ENCODE results near the gene ULBP2.
"Not testable (repeated sequence)": the region's sequence is repeated elsewhere in the genome, so short reads cannot be mapped to it uniquely, and the experiment has no call there.

Gene ULBP2

GRCh38 chr6:149925974-149926777, 15.6 kb upstream of the ULBP2 start:
- peak; percentile 85 for DNase-seq (ENCODE audit: low spot score)

DNA sequence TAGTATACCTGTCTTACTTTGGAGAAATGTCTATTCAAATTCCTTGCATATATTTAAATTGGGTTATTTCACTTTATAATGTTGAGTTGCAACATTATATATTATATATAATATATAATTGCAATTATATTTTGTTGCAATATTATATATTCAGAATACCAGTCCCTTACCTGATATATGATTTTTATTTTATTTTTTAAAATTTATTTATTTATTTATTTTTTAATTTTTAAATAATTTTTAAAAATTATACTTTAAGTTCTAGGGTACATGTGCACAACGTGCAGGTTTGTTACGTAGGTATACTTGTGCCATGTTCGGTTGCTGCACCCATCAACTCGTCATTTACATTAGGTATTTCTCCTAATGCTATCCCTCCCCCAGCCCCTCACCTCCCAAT, 14.8 kb upstream of the ULBP2 start:
- not testable (repeated sequence) for DNase-seq (ENCODE audit: low spot score)

DNA sequence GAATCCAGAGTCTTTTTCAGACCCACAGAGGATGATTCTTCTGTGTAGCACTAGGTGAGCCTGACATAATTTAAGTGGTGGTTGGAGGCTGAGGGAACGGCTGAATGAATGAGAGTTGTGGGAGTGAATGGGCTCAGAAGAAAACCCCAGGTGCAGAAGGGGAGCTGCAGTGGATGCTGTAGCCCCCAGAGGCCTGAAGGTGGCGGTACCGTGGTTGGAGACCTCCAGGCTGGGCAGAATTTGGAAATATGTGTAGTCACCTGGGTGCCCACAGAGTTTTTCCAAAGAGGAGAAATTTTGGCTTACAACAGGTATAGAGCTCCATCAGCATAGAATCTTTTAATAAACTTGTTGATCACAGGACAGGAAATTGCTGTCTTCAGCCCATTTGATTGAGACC, 12.4 kb upstream of the ULBP2 start:
- DNase-seq (ENCODE audit: low spot score), result no peak

- DNase-seq (ENCODE audit: low spot score), result no peak
Observed at GRCh38 chr6:149931501-149931900, 10.3 kb upstream of the ULBP2 start.

DNA sequence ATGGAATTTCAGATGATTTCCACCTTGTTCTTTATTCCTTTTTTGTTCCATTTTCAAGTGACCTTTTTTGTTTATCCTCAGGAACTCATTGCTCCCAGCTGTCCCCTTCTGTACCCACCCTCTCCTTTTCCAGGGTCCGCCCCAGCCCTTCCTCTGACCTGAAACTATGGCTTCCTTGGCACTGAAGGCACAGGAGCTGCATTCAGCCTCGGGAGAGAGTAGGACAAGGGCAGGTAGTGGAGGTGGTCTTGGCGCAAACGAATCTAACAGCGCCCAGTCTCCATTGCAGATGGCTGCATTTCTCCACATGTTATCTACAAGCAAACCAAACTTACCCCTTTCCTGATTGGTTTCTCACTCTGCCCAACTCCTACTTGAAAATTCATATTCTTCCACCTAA, 8.8 kb upstream of the ULBP2 start:
- no peak for DNase-seq (ENCODE audit: low spot score)

GRCh38 chr6:149933461-149933860, 8.4 kb upstream of the ULBP2 start:
- no peak for DNase-seq (ENCODE audit: low spot score)

DNA sequence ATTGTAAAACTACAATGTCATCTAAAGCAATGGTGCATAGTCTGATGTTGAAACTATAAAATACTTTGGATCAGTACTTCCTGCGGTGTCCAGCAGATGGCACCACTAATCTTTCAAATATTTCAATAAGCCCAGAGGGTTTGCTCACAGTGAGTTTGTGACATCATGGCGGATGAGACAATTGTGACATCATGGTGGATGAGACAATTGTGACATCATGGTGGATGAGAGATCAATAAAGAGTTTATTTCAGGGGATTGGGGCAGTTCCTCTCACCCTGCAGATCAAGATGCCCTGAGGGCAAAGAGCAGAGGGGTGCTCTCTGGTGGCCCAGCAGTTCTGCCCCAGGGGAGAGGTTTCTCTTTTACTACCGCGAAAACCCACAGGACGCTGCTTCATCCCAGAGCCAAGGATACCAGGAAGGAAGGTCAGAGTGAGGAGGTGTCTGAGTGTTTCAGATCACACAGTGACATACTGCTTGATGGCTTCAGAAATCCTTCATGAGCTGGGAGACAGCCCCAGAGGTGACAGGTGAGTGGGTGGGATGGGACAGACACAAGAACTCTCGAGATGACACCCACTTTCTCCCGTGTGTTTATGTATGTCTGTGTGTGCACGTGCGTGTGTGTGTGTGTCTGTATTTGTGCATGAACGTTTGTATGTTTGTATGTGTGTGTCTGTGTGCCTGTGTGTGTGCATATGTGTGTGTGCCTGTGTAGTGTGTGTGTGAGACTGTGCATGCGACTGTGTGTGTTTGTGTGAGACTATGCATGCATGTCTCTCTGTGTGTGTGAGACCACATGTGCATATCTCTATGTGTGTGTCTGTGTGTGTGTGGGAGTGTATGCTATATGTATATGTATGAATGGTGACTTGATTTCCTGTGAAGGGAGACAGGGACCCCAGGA, 7.3 kb upstream of the ULBP2 start:
- peak; percentile 70 for DNase-seq (ENCODE audit: low spot score)

DNA sequence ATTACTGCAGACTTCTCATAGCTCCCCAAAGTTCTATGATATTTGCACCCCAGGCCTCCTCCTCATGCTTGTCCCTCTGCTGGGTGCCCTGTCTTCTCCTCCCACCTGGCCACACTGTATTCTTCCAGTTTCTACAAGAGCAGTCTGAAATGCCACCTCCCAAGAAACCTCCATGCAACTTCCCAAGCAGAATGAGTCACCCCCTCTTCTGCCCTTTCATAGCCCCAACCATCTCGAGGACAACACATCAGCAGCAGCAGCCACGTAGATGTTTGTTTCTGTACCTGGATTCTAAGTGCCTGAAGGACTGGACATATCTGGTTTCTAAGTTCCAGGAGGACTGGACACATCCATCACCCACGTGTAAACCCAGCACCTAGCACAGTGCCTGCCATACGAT, 6.6 kb upstream of the ULBP2 start:
- DNase-seq (ENCODE audit: low spot score), result no peak

DNA sequence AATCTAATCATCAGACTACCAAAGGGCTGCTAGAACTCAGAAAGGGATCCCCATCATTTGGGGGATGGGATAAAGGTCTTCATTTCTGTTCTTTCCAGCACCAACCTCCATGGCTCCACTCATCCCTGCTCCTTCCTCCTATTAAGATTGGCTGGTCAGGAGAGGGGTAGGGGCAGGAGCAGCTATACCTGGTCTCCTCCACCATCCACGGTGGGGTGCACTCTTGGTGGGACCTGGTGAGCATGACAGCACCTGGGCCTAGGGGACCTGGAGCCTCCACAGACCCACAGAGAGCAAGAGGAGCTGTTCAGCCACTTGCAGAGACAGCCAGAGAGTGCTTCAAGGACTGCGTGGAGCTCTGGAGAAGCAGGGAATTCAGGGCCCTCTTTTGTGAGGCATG, 6.1 kb upstream of the ULBP2 start:
- no peak for DNase-seq (ENCODE audit: low spot score)

DNA sequence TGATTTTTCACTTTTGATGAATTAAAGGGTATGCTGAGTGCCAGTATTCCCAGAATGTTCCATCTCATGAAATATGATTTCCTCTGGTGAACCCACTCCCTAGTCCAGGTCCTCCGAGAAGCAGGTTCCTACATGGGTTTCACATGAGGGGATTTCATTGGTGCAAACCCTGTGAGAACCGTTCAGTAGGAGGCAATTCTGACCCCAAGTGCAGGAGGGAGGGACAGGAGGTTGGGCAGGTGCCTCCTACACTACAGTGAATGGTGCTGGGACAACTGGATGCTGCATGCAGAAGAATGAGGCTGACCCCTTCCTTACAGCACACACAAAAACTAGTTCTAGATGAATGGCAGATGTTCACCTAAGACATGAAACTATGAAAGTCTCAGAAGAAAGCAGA, 5.1 kb upstream of the ULBP2 start:
- no peak for DNase-seq (ENCODE audit: low spot score)

GRCh38 chr6:149938013-149938570, 3.7 kb upstream of the ULBP2 start:
- DNase-seq (ENCODE audit: low spot score), result not testable (repeated sequence)

DNA sequence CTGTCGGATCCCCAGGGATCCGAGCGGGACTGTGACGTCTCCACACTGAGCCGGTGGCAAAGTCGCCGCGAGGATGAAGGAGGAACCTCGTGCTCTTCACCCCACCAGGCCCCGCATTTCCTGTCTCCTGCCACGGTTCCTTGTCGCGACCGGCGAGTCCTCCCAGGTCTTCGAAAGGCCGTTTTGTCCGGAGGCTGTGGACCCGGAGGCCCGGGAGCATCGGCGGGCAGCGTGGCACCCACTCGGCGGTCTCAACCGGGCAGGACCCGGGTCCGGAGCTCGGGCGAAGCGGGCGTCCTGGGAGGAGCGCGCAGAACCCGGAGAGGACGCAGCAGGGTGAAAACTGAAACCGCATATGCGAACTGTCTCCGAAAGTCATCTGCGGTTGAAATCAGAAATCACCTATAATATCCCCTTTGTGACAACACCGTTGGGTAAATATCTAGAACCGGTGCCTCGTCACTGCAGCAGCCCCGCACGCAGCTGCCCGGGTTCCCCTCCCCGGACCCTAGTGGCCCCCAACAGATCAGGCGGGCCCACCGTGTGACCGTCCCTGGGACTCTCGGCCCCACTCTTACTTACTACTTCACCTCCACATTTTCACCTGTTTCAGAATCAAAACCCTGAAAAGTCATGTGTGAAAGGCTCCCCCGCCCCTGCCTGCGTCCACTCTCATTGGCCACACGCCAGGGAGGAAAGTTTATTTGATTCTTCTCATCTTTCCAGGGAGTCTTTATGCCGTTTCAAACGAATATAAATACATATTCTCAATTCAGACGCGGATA, 3.1 kb upstream of the ULBP2 start:
- no peak for DNase-seq (ENCODE audit: low spot score)

- no peak for DNase-seq (ENCODE audit: low spot score)
Observed at GRCh38 chr6:149939356-149939648, 2.5 kb upstream of the ULBP2 start.

DNA sequence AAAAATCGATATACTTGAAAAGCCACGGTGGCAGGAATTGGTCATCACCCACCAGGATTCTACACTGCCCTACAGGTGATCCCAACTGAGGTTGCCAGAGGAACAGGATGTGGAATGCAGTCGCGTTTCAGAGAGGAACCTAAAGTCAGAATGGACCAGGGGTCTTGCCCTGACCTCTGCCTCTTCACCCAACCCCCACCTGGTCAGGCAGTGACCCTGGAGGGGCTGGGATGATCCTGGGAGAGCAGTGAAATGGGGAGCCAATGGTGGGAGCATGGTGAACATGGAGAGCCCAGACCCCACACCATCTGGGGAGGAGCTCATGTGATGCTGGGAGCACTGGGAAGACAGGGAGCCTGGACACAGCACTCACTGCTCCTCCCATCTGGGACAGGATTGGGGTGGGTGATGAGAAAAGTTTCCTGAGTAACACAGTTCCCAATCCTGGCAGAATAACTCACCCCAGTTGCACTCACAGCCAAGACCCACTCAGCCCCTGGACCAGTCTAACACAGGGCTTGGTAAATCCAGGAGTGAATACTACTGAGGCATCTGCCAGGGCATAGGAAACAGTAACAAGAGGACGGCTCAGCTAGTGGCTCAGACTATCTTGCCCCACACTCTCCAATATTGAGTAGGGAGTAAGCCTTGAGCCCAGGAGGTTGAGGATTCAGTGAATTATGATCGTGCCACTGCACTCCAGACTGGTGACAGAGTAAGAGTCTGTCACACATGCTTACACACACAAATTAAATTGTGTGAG, 1.7 kb upstream of the ULBP2 start:
- no peak for DNase-seq (ENCODE audit: low spot score)

- no peak for DNase-seq (ENCODE audit: low spot score)
Observed at GRCh38 chr6:149940672-149940982, 1.2 kb upstream of the ULBP2 start.

GRCh38 chr6:149942461-149942829, 631 bp downstream of the ULBP2 start:
- no peak for DNase-seq (ENCODE audit: low spot score)

DNA sequence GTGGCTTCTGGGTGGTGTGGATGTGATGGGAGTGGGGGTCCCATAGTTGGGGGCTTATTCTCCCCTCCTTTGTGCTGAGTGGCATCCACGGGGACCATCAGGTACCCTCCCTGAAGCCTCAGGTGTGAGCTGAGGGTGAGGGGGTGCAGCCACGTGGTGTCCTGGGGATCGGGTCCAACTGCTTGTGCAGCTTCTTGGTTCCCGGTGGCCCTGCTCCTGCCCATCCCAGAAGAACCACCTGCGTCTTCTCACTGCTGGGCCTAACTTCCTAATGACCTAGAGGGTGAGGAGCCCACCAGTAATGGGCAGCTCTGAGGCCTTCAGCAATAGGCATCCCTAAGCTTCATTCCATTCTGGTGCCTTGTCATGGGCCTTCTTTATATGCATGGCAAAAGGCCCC, 1.5 kb downstream of the ULBP2 start:
- DNase-seq (ENCODE audit: low spot score), result not testable (repeated sequence)

DNA sequence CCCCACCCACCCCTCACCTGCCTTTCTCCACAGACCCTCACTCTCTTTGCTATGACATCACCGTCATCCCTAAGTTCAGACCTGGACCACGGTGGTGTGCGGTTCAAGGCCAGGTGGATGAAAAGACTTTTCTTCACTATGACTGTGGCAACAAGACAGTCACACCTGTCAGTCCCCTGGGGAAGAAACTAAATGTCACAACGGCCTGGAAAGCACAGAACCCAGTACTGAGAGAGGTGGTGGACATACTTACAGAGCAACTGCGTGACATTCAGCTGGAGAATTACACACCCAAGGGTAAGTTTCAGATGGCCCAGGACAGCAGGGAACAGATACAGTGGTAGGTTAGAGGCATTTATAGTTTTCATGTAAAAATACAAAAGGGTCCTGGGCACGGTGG, 3.5 kb downstream of the ULBP2 start:
- DNase-seq (ENCODE audit: low spot score), result not testable (repeated sequence)

DNA sequence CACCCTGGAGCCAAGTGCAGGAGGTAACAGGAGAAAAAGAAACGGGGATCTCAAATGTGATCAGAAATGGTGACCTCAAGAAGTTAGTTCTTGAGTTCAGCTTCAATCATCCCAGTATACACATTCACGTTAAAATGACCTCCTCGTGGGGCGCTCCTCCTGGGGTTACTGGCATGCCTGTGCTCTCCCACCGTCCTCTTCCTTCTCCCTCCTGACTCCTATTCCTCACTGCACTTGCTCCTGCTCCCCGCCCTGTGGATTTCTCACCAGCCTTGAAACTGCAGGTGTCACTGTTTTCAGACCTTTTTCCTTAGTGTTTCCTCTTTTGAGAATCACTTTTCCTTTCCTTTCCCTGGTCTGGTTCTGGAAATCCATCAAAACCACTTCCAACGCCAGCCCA, 4.8 kb downstream of the ULBP2 start:
- not testable (repeated sequence) for DNase-seq (ENCODE audit: low spot score)

GRCh38 chr6:149947533-149947932, 5.7 kb downstream of the ULBP2 start:
- DNase-seq (ENCODE audit: low spot score), result not testable (repeated sequence)

DNA sequence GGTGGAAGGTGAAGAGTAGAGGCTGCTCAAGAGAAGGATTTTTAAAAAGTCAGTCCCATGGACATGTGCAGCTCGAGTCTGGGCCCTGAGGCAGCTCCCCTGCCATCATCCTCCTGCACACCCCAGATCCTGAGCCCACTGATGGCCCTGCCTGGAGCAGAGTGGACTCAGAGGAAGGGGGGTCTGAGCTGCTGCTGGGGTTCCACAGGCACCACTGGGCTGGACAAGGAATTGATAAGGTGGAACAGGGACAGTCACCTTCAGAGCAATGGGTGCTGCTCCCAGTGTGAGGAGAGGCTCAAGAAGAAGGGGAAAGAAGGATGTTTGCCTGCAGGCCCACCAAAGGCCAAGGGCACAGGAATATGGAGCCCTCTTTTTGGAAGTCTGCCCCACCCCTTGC, 6.2 kb downstream of the ULBP2 start:
- DNase-seq (ENCODE audit: low spot score), result no peak

GRCh38 chr6:149948616-149949015, 6.8 kb downstream of the ULBP2 start:
- DNase-seq (ENCODE audit: low spot score), result no peak

Data from cerebellar cortex (tissue), 1 donor.